Lung (tissue), 12 donors: ENCODE results near the gene MAB21L3. TPM values are rescaled to one million over a fixed set of nuclear protein-coding genes. Genes with fewer than 3 reads are reported as not detected.

Experiments used
- ATAC-seq: fragments of 200-7000 bp; cut with Tn5 transposase; one replicate; pipeline ENCODE4 v1.9.1; 2020; ENCODE audit warnings: moderate number of reproducible peaks; ENCODE audit not compliant: insufficient read depth, low FRiP score
- DNase-seq, 3 donors: peaks; one replicate each; pipeline ENCODE4 v3.0.0-alpha.2; 2013 to 2017
- H3K27ac ChIP-seq, 2 donors: one replicate each; pipeline ENCODE4 v1.5.1; 2013; ENCODE audit warnings: mild to moderate bottlenecking in 2 of 2, moderate library complexity in 2 of 2, control low read depth in 1 of 2, inconsistent platforms in 1 of 2, low read depth in 1 of 2, low read length in 1 of 2
- H3K27me3 ChIP-seq, 3 donors: one replicate each; pipeline ENCODE4 v1.5.1; 2013; ENCODE audit warnings: low read length in 2 of 3; ENCODE audit not compliant: control insufficient read depth in 3 of 3, insufficient read depth in 3 of 3
- H3K36me3 ChIP-seq, 4 donors: one replicate each; pipeline ENCODE4 v1.5.1; 2013; ENCODE audit warnings: low read length in 4 of 4, mild to moderate bottlenecking in 1 of 4, moderate library complexity in 1 of 4; ENCODE audit not compliant: control insufficient read depth in 4 of 4, insufficient read depth in 4 of 4
- H3K4me1 ChIP-seq, 5 donors: one replicate each; pipeline ENCODE4 v1.5.1; 2013; ENCODE audit warnings: low read length in 5 of 5, mild to moderate bottlenecking in 2 of 5, moderate library complexity in 1 of 5; ENCODE audit not compliant: control insufficient read depth in 5 of 5, insufficient read depth in 5 of 5
- H3K4me3 ChIP-seq: one replicate; pipeline ENCODE4 v1.5.1; 2013; ENCODE audit warnings: mild to moderate bottlenecking, control low read depth, moderate library complexity
- H3K9ac ChIP-seq, 2 donors: one replicate each; pipeline ENCODE4 v1.5.1; 2013; ENCODE audit warnings: low read length in 2 of 2, control low read depth in 1 of 2; ENCODE audit not compliant: insufficient read depth in 1 of 2
- H3K9me3 ChIP-seq, 4 donors: one replicate each; pipeline ENCODE4 v1.5.1; 2013; ENCODE audit warnings: low read length in 3 of 4, mild to moderate bottlenecking in 1 of 4, moderate library complexity in 1 of 4; ENCODE audit not compliant: control insufficient read depth in 4 of 4, insufficient read depth in 3 of 4
- CTCF ChIP-seq: IDR thresholded peaks from 2 replicates; pipeline ENCODE4 v1.5.1; 2012; ENCODE audit warnings: mild to moderate bottlenecking; ENCODE audit errors: control extremely low read depth, extremely low read depth
- WGBS, 2 donors: extraction: QIAGEN DNeasy Blood & Tissue Kit; methylation state at CpG; one replicate each; pipeline ENCODE4 v1.1.7; 2013; 5-methylcytosine and 5-hydroxymethylcytosine counted together
- polyA plus RNA-seq, 2 donors: library from polyadenylated mRNA; stranded (reverse); fragments of 200-250 nt; gene quantifications; one replicate each; pipeline ENCODE4 v1.2.1, GENCODE V29; 2013
- total RNA-seq, 2 donors: library from RNA; depleted of rRNA in 1 of 2; stranded (reverse); fragments of >200 nt in 1 of 2; gene quantifications; one replicate each; pipeline ENCODE4 v1.2.1, GENCODE V29; 2014 to 2021
- donor health status: control.
- donor health status: control.
- donor health status: Bipolar disorder and iron deficiency.
- donor health status: healthy.
- donor health status: DM: yes; HTN: yes; CAD: no.

Gene MAB21L3
- total and polyA plus RNA-seq, 4 donors = 0.08 to 4.2 (median 0.44) TPM

GRCh38 chr1:116131866-116132605, 20.8 kb downstream of the MAB21L3 start:
- 66 to 73% methylated on average over 9 of the region's 9 CpGs for WGBS, 2 donors
- TF ChIP-seq CTCF = no peak
- H3K4me1 ChIP-seq = peaks cover 0 to 4% (median 0%) of the 10 kb centered on the region in 5 donors
- H3K36me3 ChIP-seq = no peaks in the 10 kb centered on the region
- no peak for DNase-seq
- no peak overlapping the region for H3K9ac ChIP-seq
- peaks cover 0 to 3% (median 0%) of the 10 kb centered on the region in 3 donors for H3K27me3 ChIP-seq
- no peak overlapping the region for H3K27ac ChIP-seq
- no peak for ATAC-seq
- no peak overlapping the region for H3K4me3 ChIP-seq
- H3K9me3 ChIP-seq = peaks cover 0 to 2% (median 0%) of the 10 kb centered on the region in 4 donors

GRCh38 chr1:116133696-116134475, 22.7 kb downstream of the MAB21L3 start:
- Histone ChIP-seq H3K4me3 (no peak overlapping the region), H3K9me3 (peaks cover 0 to 2% (median 0%) of the 10 kb centered on the region in 4 donors), H3K27me3 (no peaks in the 10 kb centered on the region), H3K9ac (no peak overlapping the region), H3K27ac (no peak overlapping the region), H3K4me1 (peaks cover 0 to 4% (median 0%) of the 10 kb centered on the region in 5 donors), H3K36me3 (no peaks in the 10 kb centered on the region)
- 59 to 67% methylated on average over 8 of the region's 8 CpGs for WGBS, 2 donors
- ATAC-seq (no peak), DNase-seq (no peak)
- no peak for TF ChIP-seq CTCF

- 33 to 44% methylated on average over 2 of the region's 2 CpGs for WGBS, 2 donors
- DNase-seq (no peak), ATAC-seq (no peak)
- no peak overlapping the region for H3K4me3 ChIP-seq
- peaks cover 0 to 4% (median 0%) of the 10 kb centered on the region in 5 donors for H3K4me1 ChIP-seq
- no peaks in the 10 kb centered on the region for H3K36me3 ChIP-seq
- H3K9ac ChIP-seq = no peak overlapping the region
- H3K27me3 ChIP-seq = no peaks in the 10 kb centered on the region
- TF ChIP-seq CTCF = no peak
- H3K27ac ChIP-seq = no peak overlapping the region
- H3K9me3 ChIP-seq = peaks cover 0 to 2% (median 0%) of the 10 kb centered on the region in 4 donors
These were observed 23.2 kb downstream of the MAB21L3 start for GRCh38 chr1:116134476-116134773.
